OCI-LY3 (cell line): ENCODE measurements around the gene MTCL1.

ENCODE experiments used
- H2AFZ ChIP-seq: fragments of 200-600, 300-600 bp; shearing (Covaris generic); 2 replicates; pipeline ENCODE4 v1.6.0; 2014; ENCODE audit warnings: antibody characterized with exemption, low read depth, low read length
- H3K27ac ChIP-seq: fragments of 200-600, 300-600 bp; sonication (generic); 2 replicates; pipeline ENCODE4 v1.5.1; 2014; ENCODE audit warnings: mild to moderate bottlenecking, low read length, moderate library complexity, mixed read lengths
- H3K27me3 ChIP-seq: fragments of 200-600, 300-600 bp; sonication (generic); 2 replicates; pipeline ENCODE4 v1.6.1; 2014; ENCODE audit warnings: low read depth, low read length, mixed read lengths
- H3K36me3 ChIP-seq: fragments of 200-600, 300-600 bp; sonication (generic); replicated peaks from 2 replicates; pipeline ENCODE3; 2014; ENCODE audit warnings: low read depth, low read length, mixed read lengths
- H3K4me1 ChIP-seq: fragments of 300-600, 200-600 bp; sonication (generic); 2 replicates; pipeline ENCODE4 v1.6.1; 2014; ENCODE audit warnings: low read length, mixed read lengths
- H3K4me2 ChIP-seq: fragments of 200-600, 300-600 bp; sonication (generic); 2 replicates; pipeline ENCODE4 v1.6.1; 2014; ENCODE audit warnings: low read length, mixed read lengths
- H3K4me3 ChIP-seq: fragments of 300-600, 200-600 bp; sonication (generic); 2 replicates; pipeline ENCODE4 v1.5.1; 2014; ENCODE audit warnings: antibody characterized with exemption, mild to moderate bottlenecking, low read length, moderate library complexity
- H3K79me2 ChIP-seq: fragments of 300-600, 200-600 bp; shearing (Covaris generic); 2 replicates; pipeline ENCODE4 v1.6.1; 2014; ENCODE audit warnings: mild to moderate bottlenecking, low read length, mixed read lengths
- H3K9ac ChIP-seq: fragments of 300-600, 200-600 bp; shearing (Covaris generic); 2 replicates; pipeline ENCODE4 v1.6.0; 2014; ENCODE audit warnings: mild to moderate bottlenecking, low read length, moderate library complexity
- H3K9me3 ChIP-seq: fragments of 200-600, 300-600 bp; shearing (Covaris generic); 2 replicates; pipeline ENCODE4 v1.6.1; 2014; ENCODE audit warnings: low read length, mixed read lengths; ENCODE audit not compliant: insufficient read depth
- H4K20me1 ChIP-seq: fragments of 200-600, 300-600 bp; sonication (generic); 2 replicates; pipeline ENCODE4 v1.6.1; 2016; ENCODE audit warnings: low read length, mixed read lengths; ENCODE audit not compliant: insufficient read depth
- CTCF ChIP-seq: fragments of 200-600, 300-600 bp; sonication (generic); IDR thresholded peaks from 2 replicates; pipeline ENCODE4 v1.5.1; 2014; ENCODE audit warnings: antibody characterized with exemption, low read length, low read depth
- EZH2phosphoT487 ChIP-seq: fragments of 200-600 bp; shearing (Covaris generic); IDR thresholded peaks from 2 replicates; pipeline ENCODE4 v1.6.1; 2018; ENCODE audit warnings: antibody characterized with exemption, mixed run types, low read depth

The MTCL1 gene

GRCh38 chr18:8866679-8867078 is 161.3 kb downstream of the MTCL1 start:
- no peak overlapping the region for H3K4me3 ChIP-seq
- TF ChIP-seq EZH2phosphoT487, result no peak
- no peak for TF ChIP-seq CTCF
- no peak overlapping the region for H2AFZ ChIP-seq
- no peaks in the 10 kb centered on the region for H3K36me3 ChIP-seq
- H3K4me2 ChIP-seq, result no peak overlapping the region
- no peak overlapping the region for H3K9ac ChIP-seq
- H3K79me2 ChIP-seq, result no peaks in the 10 kb centered on the region
- no peaks in the 10 kb centered on the region for H3K9me3 ChIP-seq
- H4K20me1 ChIP-seq, result no peaks in the 10 kb centered on the region
- H3K4me1 ChIP-seq, result no peaks in the 10 kb centered on the region
- H3K27ac ChIP-seq, result no peak overlapping the region
- no peaks in the 10 kb centered on the region for H3K27me3 ChIP-seq

- H3K9me3 ChIP-seq, result no peaks in the 10 kb centered on the region
- no peak overlapping the region for H3K4me2 ChIP-seq
- H3K9ac ChIP-seq, result no peak overlapping the region
- H2AFZ ChIP-seq, result no peak overlapping the region
- no peak for TF ChIP-seq CTCF
- no peak for TF ChIP-seq EZH2phosphoT487
- H3K27me3 ChIP-seq, result no peaks in the 10 kb centered on the region
- no peaks in the 10 kb centered on the region for H3K4me1 ChIP-seq
- H3K4me3 ChIP-seq, result no peak overlapping the region
- no peak overlapping the region for H3K27ac ChIP-seq
- H3K36me3 ChIP-seq, result no peaks in the 10 kb centered on the region
- H3K79me2 ChIP-seq, result no peaks in the 10 kb centered on the region
- H4K20me1 ChIP-seq, result no peaks in the 10 kb centered on the region
Measured at GRCh38 chr18:8868276-8868675, 162.9 kb downstream of the MTCL1 start.

GRCh38 chr18:8868779-8869415 is 163.5 kb downstream of the MTCL1 start:
- no peak overlapping the region for H3K27ac ChIP-seq
- no peak overlapping the region for H3K4me2 ChIP-seq
- H2AFZ ChIP-seq, result no peak overlapping the region
- H3K4me1 ChIP-seq, result no peaks in the 10 kb centered on the region
- H3K4me3 ChIP-seq, result no peak overlapping the region
- H3K9me3 ChIP-seq, result no peaks in the 10 kb centered on the region
- H3K36me3 ChIP-seq, result no peaks in the 10 kb centered on the region
- TF ChIP-seq CTCF (no peak), EZH2phosphoT487 (no peak)
- no peaks in the 10 kb centered on the region for H3K27me3 ChIP-seq
- H3K9ac ChIP-seq, result no peak overlapping the region
- no peaks in the 10 kb centered on the region for H4K20me1 ChIP-seq
- H3K79me2 ChIP-seq, result no peaks in the 10 kb centered on the region

GRCh38 chr18:8869696-8870095 is 164.3 kb downstream of the MTCL1 start:
- Histone ChIP-seq H3K4me1 (no peaks in the 10 kb centered on the region), H3K27me3 (0 out of 2 replicates have a peak, but pooled peaks cover under 1% of the 10 kb centered on the region), H3K9me3 (no peaks in the 10 kb centered on the region), H4K20me1 (no peaks in the 10 kb centered on the region), H3K9ac (no peak overlapping the region), H3K4me3 (no peak overlapping the region), H3K36me3 (no peaks in the 10 kb centered on the region), H3K27ac (no peak overlapping the region), H3K79me2 (no peaks in the 10 kb centered on the region), H2AFZ (no peak overlapping the region), H3K4me2 (no peak overlapping the region)
- TF ChIP-seq EZH2phosphoT487 (no peak), CTCF (no peak)
